Hematopoietic multipotent progenitor cell treated with erythropoietin and hydrocortisone succinate and interleukin-3 and kit ligand, for 8 days (in vitro differentiated cells): ENCODE measurements around the gene KCNJ9.
"Not testable (repeated sequence)": the region's sequence is repeated elsewhere in the genome, so short reads cannot be mapped to it uniquely, and the experiment has no call there.

Experiments used
- DNase-seq: peaks from one replicate; pipeline ENCODE4 v3.0.0-alpha.2; 2015

Gene KCNJ9

GRCh38 chr1:160104486-160104885 is 23.1 kb downstream of the KCNJ9 start:
- DNase-seq: no peak

- DNase-seq: no peak
Observed at GRCh38 chr1:160105155-160105554, 23.8 kb downstream of the KCNJ9 start.

GRCh38 chr1:160107512-160107911 is 26.2 kb downstream of the KCNJ9 start:
- no peak for DNase-seq

- DNase-seq: peak; percentile 79
Observed at GRCh38 chr1:160108888-160109662, 27.7 kb downstream of the KCNJ9 start.

GRCh38 chr1:160109686-160110085 is 28.3 kb downstream of the KCNJ9 start:
- no peak for DNase-seq

GRCh38 chr1:160111462-160111861 is 30.1 kb downstream of the KCNJ9 start:
- DNase-seq: not testable (repeated sequence)

- no peak for DNase-seq
Observed at GRCh38 chr1:160112357-160112756, 31.0 kb downstream of the KCNJ9 start.

- no peak for DNase-seq
Observed at GRCh38 chr1:160113407-160113806, 32.1 kb downstream of the KCNJ9 start.

- no peak for DNase-seq
Observed at GRCh38 chr1:160114085-160114484, 32.7 kb downstream of the KCNJ9 start.

- DNase-seq: no peak
Observed at GRCh38 chr1:160115545-160116282, 34.4 kb downstream of the KCNJ9 start, which contains the start of gene ATP1A2. Gene ATP1A2, plus strand, starts transcription at chr1:160115759. Its CDS starts 103 bp downstream, at chr1:160115862.

- no peak for DNase-seq
Observed at GRCh38 chr1:160116283-160117147, 35.2 kb downstream of the KCNJ9 start.

- no peak for DNase-seq
Observed at GRCh38 chr1:160117300-160117699, 36.0 kb downstream of the KCNJ9 start.

GRCh38 chr1:160117709-160118183 is 36.4 kb downstream of the KCNJ9 start:
- no peak for DNase-seq

GRCh38 chr1:160118928-160119327 is 37.6 kb downstream of the KCNJ9 start:
- DNase-seq: no peak

GRCh38 chr1:160120797-160121196 is 39.5 kb downstream of the KCNJ9 start:
- no peak for DNase-seq

GRCh38 chr1:160121388-160121787 is 40.0 kb downstream of the KCNJ9 start:
- no peak for DNase-seq

- DNase-seq: no peak
Observed at GRCh38 chr1:160122978-160123495, 41.7 kb downstream of the KCNJ9 start.

GRCh38 chr1:160123726-160124125 is 42.4 kb downstream of the KCNJ9 start:
- no peak for DNase-seq

- DNase-seq: no peak
Observed at GRCh38 chr1:160124705-160125478, 43.6 kb downstream of the KCNJ9 start.

- peak; percentile 80 for DNase-seq
Observed at GRCh38 chr1:160125746-160126145, 44.4 kb downstream of the KCNJ9 start.

- DNase-seq: not testable (repeated sequence)
Observed at GRCh38 chr1:160126342-160126741, 45.0 kb downstream of the KCNJ9 start.

- no peak for DNase-seq
Observed at GRCh38 chr1:160127381-160127780, 46.0 kb downstream of the KCNJ9 start.
